ENCODE results near the gene ATP11C.

Gene ATP11C

DNA sequence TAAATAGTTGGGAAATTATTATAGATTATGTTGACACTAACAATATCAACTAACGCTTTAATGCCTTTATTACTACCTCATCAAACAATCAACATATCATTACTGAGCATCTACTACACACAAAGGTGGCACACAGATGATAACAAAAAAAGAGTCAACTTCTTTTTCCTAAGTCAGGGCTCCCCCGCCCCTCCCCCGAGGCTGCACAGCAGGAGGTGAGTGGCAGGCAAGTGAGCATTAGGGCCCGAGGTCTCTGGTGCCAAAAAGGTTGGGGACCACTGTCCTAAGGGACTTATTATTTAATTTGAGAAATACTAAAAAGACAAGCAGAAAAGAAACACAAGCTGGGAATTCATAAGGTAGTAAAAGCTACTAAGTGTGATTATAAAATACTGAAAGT lies 174.6 kb downstream of the ATP11C start:
- Histone ChIP-seq H3K9ac (ENCODE audit: low read depth, low read length) (no peak overlapping the region), H3K4me3 (ENCODE audit: low read length) (no peak overlapping the region), H3K9me3 (replicated peaks; ENCODE audit: low read length) (no peaks in the 10 kb centered on the region), H3K36me3 (ENCODE audit: insufficient read depth, low read length) (no peaks in the 10 kb centered on the region), H3K4me1 (ENCODE audit: control insufficient read depth, insufficient read depth, low read length) (no peaks in the 10 kb centered on the region), H3K4me2 (ENCODE audit: low read length) (no peak overlapping the region), H3K27me3 (ENCODE audit: control insufficient read depth, insufficient read depth, low read length) (no peaks in the 10 kb centered on the region)

DNA sequence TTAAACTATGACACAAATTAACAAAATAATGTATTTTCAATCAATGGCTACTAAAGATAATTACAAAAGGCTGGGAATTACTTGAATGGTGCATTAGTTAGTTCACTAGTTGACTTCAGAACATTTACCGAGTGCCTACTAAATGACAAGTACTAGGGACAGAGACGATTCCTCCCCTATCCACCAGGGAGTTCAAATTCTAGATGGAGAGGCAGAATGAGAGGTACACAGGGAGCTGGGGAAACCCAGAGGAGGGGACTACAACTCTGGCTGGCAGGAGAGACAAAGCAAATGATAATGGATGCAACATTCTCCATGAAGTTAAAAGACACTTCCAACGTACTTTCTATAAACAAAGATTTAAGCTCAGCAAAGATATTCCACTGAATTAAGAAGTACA lies 181.8 kb downstream of the ATP11C start:
- Histone ChIP-seq H3K27me3 (ENCODE audit: control insufficient read depth, insufficient read depth, low read length) (no peaks in the 10 kb centered on the region), H3K4me1 (ENCODE audit: control insufficient read depth, insufficient read depth, low read length) (no peaks in the 10 kb centered on the region), H3K4me3 (ENCODE audit: low read length) (no peak overlapping the region), H3K9me3 (replicated peaks; ENCODE audit: low read length) (no peaks in the 10 kb centered on the region), H3K9ac (ENCODE audit: low read depth, low read length) (no peak overlapping the region), H3K4me2 (ENCODE audit: low read length) (no peak overlapping the region), H3K36me3 (ENCODE audit: insufficient read depth, low read length) (peaks cover 3% of the 10 kb centered on the region)

DNA sequence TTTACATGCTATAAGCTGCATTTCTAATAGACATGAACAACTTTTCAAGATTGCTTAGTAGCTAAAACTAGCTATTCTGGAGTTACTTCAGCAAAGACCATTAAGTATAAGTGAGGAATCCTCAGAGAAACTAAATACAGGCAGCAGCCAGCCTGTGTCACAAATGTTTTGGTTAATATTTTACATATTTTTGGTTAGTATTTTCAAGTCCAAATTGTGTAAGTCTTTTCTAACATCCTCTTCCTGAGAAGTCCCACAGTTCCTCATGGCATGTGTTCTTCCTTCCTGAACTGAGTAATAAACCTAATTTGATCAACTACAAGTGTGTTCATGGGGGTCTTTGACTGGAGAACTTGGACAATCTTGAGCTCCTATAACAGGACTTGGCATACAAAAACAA lies 182.5 kb downstream of the ATP11C start:
- H3K9me3 ChIP-seq (replicated peaks; ENCODE audit: low read length) = no peaks in the 10 kb centered on the region
- no peaks in the 10 kb centered on the region for H3K27me3 ChIP-seq (ENCODE audit: control insufficient read depth, insufficient read depth, low read length)
- H3K4me3 ChIP-seq (ENCODE audit: low read length) = no peak overlapping the region
- H3K4me2 ChIP-seq (ENCODE audit: low read length) = no peak overlapping the region
- H3K9ac ChIP-seq (ENCODE audit: low read depth, low read length) = no peak overlapping the region
- H3K36me3 ChIP-seq (ENCODE audit: insufficient read depth, low read length) = peaks cover 3% of the 10 kb centered on the region
- H3K4me1 ChIP-seq (ENCODE audit: control insufficient read depth, insufficient read depth, low read length) = no peaks in the 10 kb centered on the region

DNA sequence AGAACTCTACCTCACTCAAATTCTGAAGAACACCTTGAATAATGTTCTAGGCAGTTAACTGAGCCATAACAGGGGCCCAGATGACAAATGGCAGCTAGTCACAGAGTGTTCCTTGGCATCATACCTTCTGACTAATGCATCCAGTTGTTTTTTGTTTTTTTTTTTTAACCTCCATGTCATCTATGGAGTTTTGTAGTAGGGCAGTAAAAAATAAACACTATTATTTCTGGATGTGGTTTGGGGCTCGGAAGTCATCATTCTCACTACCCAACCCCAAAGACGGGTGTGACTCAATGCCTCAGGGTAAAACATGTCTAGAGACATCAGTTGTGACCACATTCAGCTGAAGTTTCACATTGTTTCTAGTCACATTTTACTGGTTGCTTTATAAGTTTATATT lies 193.7 kb downstream of the ATP11C start:
- H3K36me3 ChIP-seq (ENCODE audit: insufficient read depth, low read length) = no peaks in the 10 kb centered on the region
- H3K4me1 ChIP-seq (ENCODE audit: control insufficient read depth, insufficient read depth, low read length) = peaks cover 23% of the 10 kb centered on the region
- H3K27me3 ChIP-seq (ENCODE audit: control insufficient read depth, insufficient read depth, low read length) = no peaks in the 10 kb centered on the region
- H3K9me3 ChIP-seq (replicated peaks; ENCODE audit: low read length) = no peaks in the 10 kb centered on the region
- H3K9ac ChIP-seq (ENCODE audit: low read depth, low read length) = no peak overlapping the region
- H3K4me2 ChIP-seq (ENCODE audit: low read length) = peak overlapping the region; percentile 55
- H3K4me3 ChIP-seq (ENCODE audit: low read length) = no peak overlapping the region

GRCh38 chrX:139738581-139738980 lies 194.3 kb downstream of the ATP11C start:
- Histone ChIP-seq H3K36me3 (ENCODE audit: insufficient read depth, low read length) (no peaks in the 10 kb centered on the region), H3K4me2 (ENCODE audit: low read length) (peak overlapping the region; percentile 55), H3K9me3 (replicated peaks; ENCODE audit: low read length) (no peaks in the 10 kb centered on the region), H3K27me3 (ENCODE audit: control insufficient read depth, insufficient read depth, low read length) (no peaks in the 10 kb centered on the region), H3K4me3 (ENCODE audit: low read length) (no peak overlapping the region), H3K9ac (ENCODE audit: low read depth, low read length) (no peak overlapping the region), H3K4me1 (ENCODE audit: control insufficient read depth, insufficient read depth, low read length) (peaks cover 23% of the 10 kb centered on the region)

DNA sequence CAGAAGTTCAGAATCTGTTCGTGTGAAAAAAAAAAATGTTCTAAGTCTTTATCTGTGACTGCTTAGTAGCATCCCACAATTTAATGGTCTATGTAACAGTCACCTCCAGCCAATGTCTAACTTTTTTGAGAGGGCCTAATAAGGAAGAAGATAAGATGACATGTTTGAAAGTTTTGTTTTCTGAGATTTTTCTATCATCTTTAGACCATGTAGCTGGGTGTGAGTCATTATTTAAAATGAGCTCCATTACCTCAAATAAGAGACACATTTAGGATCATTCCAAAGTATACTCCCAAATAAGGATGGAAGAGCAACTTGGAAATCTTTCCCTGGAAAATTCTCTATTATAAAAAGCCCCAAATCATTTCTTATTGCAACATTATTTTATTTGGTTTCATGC lies 196.7 kb downstream of the ATP11C start:
- H3K4me3 ChIP-seq (ENCODE audit: low read length) = no peak overlapping the region
- H3K9ac ChIP-seq (ENCODE audit: low read depth, low read length) = no peak overlapping the region
- H3K4me2 ChIP-seq (ENCODE audit: low read length) = no peak overlapping the region
- peaks cover 23% of the 10 kb centered on the region for H3K4me1 ChIP-seq (ENCODE audit: control insufficient read depth, insufficient read depth, low read length)
- H3K9me3 ChIP-seq (replicated peaks; ENCODE audit: low read length) = no peaks in the 10 kb centered on the region
- H3K36me3 ChIP-seq (ENCODE audit: insufficient read depth, low read length) = peaks cover 4% of the 10 kb centered on the region
- H3K27me3 ChIP-seq (ENCODE audit: control insufficient read depth, insufficient read depth, low read length) = no peaks in the 10 kb centered on the region

GRCh38 chrX:139734996-139735395 lies 197.9 kb downstream of the ATP11C start:
- no peak overlapping the region for H3K4me3 ChIP-seq (ENCODE audit: low read length)
- H3K36me3 ChIP-seq (ENCODE audit: insufficient read depth, low read length) = peaks cover 4% of the 10 kb centered on the region
- H3K9ac ChIP-seq (ENCODE audit: low read depth, low read length) = no peak overlapping the region
- peaks cover 18% of the 10 kb centered on the region for H3K4me1 ChIP-seq (ENCODE audit: control insufficient read depth, insufficient read depth, low read length)
- H3K9me3 ChIP-seq (replicated peaks; ENCODE audit: low read length) = no peaks in the 10 kb centered on the region
- H3K4me2 ChIP-seq (ENCODE audit: low read length) = no peak overlapping the region
- no peaks in the 10 kb centered on the region for H3K27me3 ChIP-seq (ENCODE audit: control insufficient read depth, insufficient read depth, low read length)

GRCh38 chrX:139725720-139726119 lies 207.1 kb downstream of the ATP11C start:
- H3K9me3 ChIP-seq (replicated peaks; ENCODE audit: low read length) = no peaks in the 10 kb centered on the region
- H3K36me3 ChIP-seq (ENCODE audit: insufficient read depth, low read length) = no peaks in the 10 kb centered on the region
- H3K4me3 ChIP-seq (ENCODE audit: low read length) = no peak overlapping the region
- no peaks in the 10 kb centered on the region for H3K27me3 ChIP-seq (ENCODE audit: control insufficient read depth, insufficient read depth, low read length)
- no peak overlapping the region for H3K4me2 ChIP-seq (ENCODE audit: low read length)
- H3K4me1 ChIP-seq (ENCODE audit: control insufficient read depth, insufficient read depth, low read length) = no peaks in the 10 kb centered on the region
- H3K9ac ChIP-seq (ENCODE audit: low read depth, low read length) = no peak overlapping the region

DNA sequence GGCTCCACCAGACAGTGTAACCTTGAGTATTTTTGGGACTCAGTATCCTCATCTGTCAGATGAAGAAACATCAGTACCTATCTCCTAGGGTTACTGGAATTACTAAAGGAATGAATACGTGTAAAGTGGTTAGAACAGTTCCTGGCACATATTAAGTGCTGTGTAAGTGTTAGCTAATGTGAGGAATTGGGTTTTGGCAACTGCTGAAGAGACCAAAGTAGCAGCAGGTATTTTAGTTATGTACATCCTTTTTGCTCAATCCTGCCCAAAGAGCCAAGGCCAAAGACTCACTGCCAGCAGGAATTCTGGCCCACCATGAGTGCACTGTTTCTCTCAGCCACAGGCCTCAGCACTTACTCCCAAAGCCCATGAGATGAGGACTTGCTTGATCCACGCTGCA lies 208.2 kb downstream of the ATP11C start:
- Histone ChIP-seq H3K9ac (ENCODE audit: low read depth, low read length) (no peak overlapping the region), H3K9me3 (replicated peaks; ENCODE audit: low read length) (no peaks in the 10 kb centered on the region), H3K36me3 (ENCODE audit: insufficient read depth, low read length) (no peaks in the 10 kb centered on the region), H3K4me2 (ENCODE audit: low read length) (no peak overlapping the region), H3K4me3 (ENCODE audit: low read length) (no peak overlapping the region), H3K27me3 (ENCODE audit: control insufficient read depth, insufficient read depth, low read length) (no peaks in the 10 kb centered on the region), H3K4me1 (ENCODE audit: control insufficient read depth, insufficient read depth, low read length) (peaks cover 7% of the 10 kb centered on the region)

GRCh38 chrX:139720979-139721378 lies 211.9 kb downstream of the ATP11C start:
- H3K4me2 ChIP-seq (ENCODE audit: low read length) = no peak overlapping the region
- no peaks in the 10 kb centered on the region for H3K9me3 ChIP-seq (replicated peaks; ENCODE audit: low read length)

GRCh38 chrX:139720136-139720535 lies 212.7 kb downstream of the ATP11C start:
- no peaks in the 10 kb centered on the region for H3K27me3 ChIP-seq (ENCODE audit: control insufficient read depth, insufficient read depth, low read length)
- H3K4me3 ChIP-seq (ENCODE audit: low read length) = no peak overlapping the region
- H3K9me3 ChIP-seq (replicated peaks; ENCODE audit: low read length) = no peaks in the 10 kb centered on the region
- no peak overlapping the region for H3K9ac ChIP-seq (ENCODE audit: low read depth, low read length)
- peaks cover 9% of the 10 kb centered on the region for H3K4me1 ChIP-seq (ENCODE audit: control insufficient read depth, insufficient read depth, low read length)
- no peaks in the 10 kb centered on the region for H3K36me3 ChIP-seq (ENCODE audit: insufficient read depth, low read length)
- peak overlapping the region; percentile 44 for H3K4me2 ChIP-seq (ENCODE audit: low read length)

More at GRCh38 chrX:139720979-139721378, 211.9 kb downstream of the ATP11C start:
- Histone ChIP-seq H3K4me3 (ENCODE audit: low read length) (no peak overlapping the region), H3K9ac (ENCODE audit: low read depth, low read length) (no peak overlapping the region), H3K4me1 (ENCODE audit: control insufficient read depth, insufficient read depth, low read length) (peaks cover 9% of the 10 kb centered on the region), H3K36me3 (ENCODE audit: insufficient read depth, low read length) (no peaks in the 10 kb centered on the region), H3K27me3 (ENCODE audit: control insufficient read depth, insufficient read depth, low read length) (no peaks in the 10 kb centered on the region)

GRCh38 chrX:139708067-139708466 lies 224.8 kb downstream of the ATP11C start, which contains the start of gene MCF2:
MCF2 (minus strand) TSS chrX:139708167; CDS start chrX:139651744, 56,423 bp downstream.
- Histone ChIP-seq H3K4me1 (ENCODE audit: control insufficient read depth, insufficient read depth, low read length) (no peaks in the 10 kb centered on the region), H3K9ac (ENCODE audit: low read depth, low read length) (no peak within 1 kb of the TSS), H3K4me2 (ENCODE audit: low read length) (no peak within 1 kb of the TSS), H3K27me3 (ENCODE audit: control insufficient read depth, insufficient read depth, low read length) (no peaks in the 10 kb centered on the region), H3K36me3 (ENCODE audit: insufficient read depth, low read length) (no peaks in the 10 kb centered on the region), H3K4me3 (ENCODE audit: low read length) (no peak within 1 kb of the TSS), H3K9me3 (replicated peaks; ENCODE audit: low read length) (no peaks in the 10 kb centered on the region)

All from skeletal muscle satellite cell (primary cell).